Astrocyte (in vitro differentiated cells and primary cell): ENCODE data around the gene IFT172.

Source experiments
- EZH2 ChIP-seq: IDR thresholded peaks from 2 replicates; pipeline ENCODE4 v1.6.1; 2012; ENCODE audit warnings: mild to moderate bottlenecking, low read length, inconsistent platforms; ENCODE audit not compliant: insufficient read depth
- TF ChIP-seq, protein P1 (sequence below): IDR thresholded peaks from 2 replicates; pipeline ENCODE4 v1.5.1; 2011; ENCODE audit warnings: low read depth, mild to moderate bottlenecking, inconsistent platforms, low read length, moderate library complexity; ENCODE audit not compliant: insufficient read depth

DNA sequence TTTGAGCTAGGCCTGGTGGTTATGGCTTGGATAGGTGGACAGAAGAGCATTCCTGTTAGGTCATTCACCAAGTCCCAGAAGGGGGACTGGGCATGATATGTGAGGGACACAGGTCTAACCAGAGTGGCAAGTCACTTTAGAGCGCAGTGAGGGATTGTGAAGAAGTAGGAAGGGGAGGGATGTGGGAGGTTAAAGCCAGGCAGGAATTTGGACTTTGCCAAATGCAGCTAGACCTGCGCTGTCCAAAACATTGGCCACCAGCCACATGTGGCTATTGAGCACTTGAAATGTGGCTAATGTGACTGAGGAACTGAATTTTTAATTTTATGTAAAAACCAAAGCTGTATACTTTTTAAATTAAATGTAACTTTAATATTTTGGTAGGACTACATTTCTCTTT is 30.8 kb upstream of the IFT172 start:
- TF ChIP-seq, protein P1, sequence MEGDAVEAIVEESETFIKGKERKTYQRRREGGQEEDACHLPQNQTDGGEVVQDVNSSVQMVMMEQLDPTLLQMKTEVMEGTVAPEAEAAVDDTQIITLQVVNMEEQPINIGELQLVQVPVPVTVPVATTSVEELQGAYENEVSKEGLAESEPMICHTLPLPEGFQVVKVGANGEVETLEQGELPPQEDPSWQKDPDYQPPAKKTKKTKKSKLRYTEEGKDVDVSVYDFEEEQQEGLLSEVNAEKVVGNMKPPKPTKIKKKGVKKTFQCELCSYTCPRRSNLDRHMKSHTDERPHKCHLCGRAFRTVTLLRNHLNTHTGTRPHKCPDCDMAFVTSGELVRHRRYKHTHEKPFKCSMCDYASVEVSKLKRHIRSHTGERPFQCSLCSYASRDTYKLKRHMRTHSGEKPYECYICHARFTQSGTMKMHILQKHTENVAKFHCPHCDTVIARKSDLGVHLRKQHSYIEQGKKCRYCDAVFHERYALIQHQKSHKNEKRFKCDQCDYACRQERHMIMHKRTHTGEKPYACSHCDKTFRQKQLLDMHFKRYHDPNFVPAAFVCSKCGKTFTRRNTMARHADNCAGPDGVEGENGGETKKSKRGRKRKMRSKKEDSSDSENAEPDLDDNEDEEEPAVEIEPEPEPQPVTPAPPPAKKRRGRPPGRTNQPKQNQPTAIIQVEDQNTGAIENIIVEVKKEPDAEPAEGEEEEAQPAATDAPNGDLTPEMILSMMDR, result no peak
- TF ChIP-seq EZH2, result no peak
